ENCODE results near the gene TXNL4A.

The TXNL4A gene

GRCh38 chr18:79965119-79965902, 23.1 kb downstream of the TXNL4A start:
- Histone ChIP-seq H3K9ac (ENCODE audit: low read length) (no peak overlapping the region), H3K27me3 (ENCODE audit: low read length) (no peaks in the 10 kb centered on the region), H3K4me2 (ENCODE audit: low read depth, low read length, poor library complexity, severe bottlenecking) (no peak overlapping the region), H3F3A (ENCODE audit: insufficient read depth) (no peaks in the 10 kb centered on the region; the same call in 1 of the 2 replicates), H4K20me1 (ENCODE audit: low read depth, low read length) (no peaks in the 10 kb centered on the region), H3K4me3 (ENCODE audit: insufficient read depth, low read length, poor library complexity, severe bottlenecking) (no peak overlapping the region), H3K79me2 (ENCODE audit: insufficient read depth, low read length) (no peaks in the 10 kb centered on the region), H3K9me3 (ENCODE audit: insufficient read depth, low read length) (no peaks in the 10 kb centered on the region), H3K27ac (ENCODE audit: low read depth, low read length) (no peak overlapping the region), H3K36me3 (ENCODE audit: low read length) (no peaks in the 10 kb centered on the region), H3K9me2 (replicated peaks; ENCODE audit: insufficient read depth, low read length) (no peaks in the 10 kb centered on the region), H2AFZ (ENCODE audit: low read depth, low read length, severe bottlenecking) (no peak overlapping the region)
- TF ChIP-seq CTCF (IDR thresholded peaks at IDR 0.05; ENCODE audit: insufficient read depth, low read length, poor library complexity, severe bottlenecking) (no peak), EZH2phosphoT487 (conservative IDR thresholded peaks at IDR 0.05; ENCODE audit: low read length) (no peak)

DNA sequence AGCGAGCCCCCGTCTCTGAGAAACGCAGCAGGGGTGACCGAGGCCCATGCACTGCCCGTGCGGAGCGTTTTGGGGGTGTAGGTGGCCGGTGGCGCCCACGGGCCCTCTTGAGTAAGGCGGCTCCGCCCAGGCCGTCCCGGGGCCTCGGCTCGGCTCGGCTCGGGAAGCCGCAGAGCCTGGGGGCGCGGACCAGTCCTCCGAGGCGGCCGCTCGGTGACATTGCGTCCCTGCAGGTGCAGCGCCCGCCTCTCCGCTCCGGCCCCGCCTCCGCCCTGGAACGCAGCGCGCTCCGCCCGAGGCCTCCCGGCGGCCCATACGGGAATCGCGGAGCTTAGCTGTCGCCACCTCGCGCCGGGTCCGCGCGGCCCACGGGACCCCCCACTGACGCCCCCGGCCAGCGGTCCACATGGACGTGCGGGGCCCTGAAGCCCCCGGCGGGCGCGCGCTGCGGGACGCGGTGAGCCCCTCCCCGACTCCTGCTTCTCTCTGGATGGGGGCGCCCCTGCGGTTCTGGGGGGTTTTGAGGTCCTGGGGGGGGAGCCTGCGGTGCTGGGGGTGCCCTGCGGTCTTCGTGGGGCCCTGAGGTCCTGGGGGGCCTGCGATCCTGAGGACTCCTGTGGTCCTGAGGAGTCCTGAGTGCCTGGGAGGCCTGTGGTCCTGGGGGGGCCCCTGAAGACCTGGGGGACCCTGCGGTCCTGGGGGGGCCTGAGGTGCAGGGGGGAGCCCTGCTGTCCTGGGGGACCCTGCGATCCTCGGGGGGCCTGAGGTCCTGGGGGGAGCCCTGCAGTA, 23.8 kb downstream of the TXNL4A start, which contains the start of gene HSBP1L1:
HSBP1L1 (plus strand) TSS at position 314 of the 789 bp plus-strand sequence; CDS start at position 407, 93 bp downstream.
- Histone ChIP-seq H4K20me1 (ENCODE audit: low read depth, low read length) (no peaks in the 10 kb centered on the region), H3K36me3 (ENCODE audit: low read length) (no peaks in the 10 kb centered on the region), H3K9ac (ENCODE audit: low read length) (no peak within 1 kb of the TSS), H3K4me2 (ENCODE audit: low read depth, low read length, poor library complexity, severe bottlenecking) (no peak within 1 kb of the TSS), H3K27me3 (ENCODE audit: low read length) (no peaks in the 10 kb centered on the region), H3F3A (ENCODE audit: insufficient read depth) (no peaks in the 10 kb centered on the region; the same call in 1 of the 2 replicates), H3K9me3 (ENCODE audit: insufficient read depth, low read length) (no peaks in the 10 kb centered on the region), H2AFZ (ENCODE audit: low read depth, low read length, severe bottlenecking) (no peak within 1 kb of the TSS), H3K27ac (ENCODE audit: low read depth, low read length) (no peak within 1 kb of the TSS), H3K79me2 (ENCODE audit: insufficient read depth, low read length) (no peaks in the 10 kb centered on the region), H3K4me3 (ENCODE audit: insufficient read depth, low read length, poor library complexity, severe bottlenecking) (no peak within 1 kb of the TSS), H3K9me2 (replicated peaks; ENCODE audit: insufficient read depth, low read length) (no peaks in the 10 kb centered on the region)
- TF ChIP-seq CTCF (IDR thresholded peaks at IDR 0.05; ENCODE audit: insufficient read depth, low read length, poor library complexity, severe bottlenecking) (no peak), EZH2phosphoT487 (conservative IDR thresholded peaks at IDR 0.05; ENCODE audit: low read length) (no peak)

GRCh38 chr18:79963658-79964329, 24.6 kb downstream of the TXNL4A start:
- H3K27ac ChIP-seq (ENCODE audit: low read depth, low read length), result no peak overlapping the region
- no peaks in the 10 kb centered on the region; the same call in 1 of the 2 replicates for H3F3A ChIP-seq (ENCODE audit: insufficient read depth)
- H3K79me2 ChIP-seq (ENCODE audit: insufficient read depth, low read length), result no peaks in the 10 kb centered on the region
- H3K36me3 ChIP-seq (ENCODE audit: low read length), result no peaks in the 10 kb centered on the region
- TF ChIP-seq CTCF (IDR thresholded peaks at IDR 0.05; ENCODE audit: insufficient read depth, low read length, poor library complexity, severe bottlenecking), result no peak
- no peak for TF ChIP-seq EZH2phosphoT487 (conservative IDR thresholded peaks at IDR 0.05; ENCODE audit: low read length)
- no peaks in the 10 kb centered on the region for H4K20me1 ChIP-seq (ENCODE audit: low read depth, low read length)
- no peak overlapping the region for H2AFZ ChIP-seq (ENCODE audit: low read depth, low read length, severe bottlenecking)
- no peaks in the 10 kb centered on the region for H3K27me3 ChIP-seq (ENCODE audit: low read length)
- no peaks in the 10 kb centered on the region for H3K9me2 ChIP-seq (replicated peaks; ENCODE audit: insufficient read depth, low read length)
- no peak overlapping the region for H3K4me2 ChIP-seq (ENCODE audit: low read depth, low read length, poor library complexity, severe bottlenecking)
- H3K9ac ChIP-seq (ENCODE audit: low read length), result no peak overlapping the region
- no peaks in the 10 kb centered on the region for H3K9me3 ChIP-seq (ENCODE audit: insufficient read depth, low read length)
- H3K4me3 ChIP-seq (ENCODE audit: insufficient read depth, low read length, poor library complexity, severe bottlenecking), result no peak overlapping the region

Measured in SU-DHL-6 (cell line).